Common myeloid progenitor, CD34-positive (primary cell): ENCODE results near the gene OSBP2.
"Not testable (repeated sequence)": the region's sequence is repeated elsewhere in the genome, so short reads cannot be mapped to it uniquely, and the experiment has no call there.

Source experiments
- CTCF ChIA-PET: fragments of 350-600 bp; sonication (Branson Sonifier 250); formaldehyde crosslinking; loops from one replicate; lab custom pipeline; 2021; ENCODE audit warnings: antibody characterized with exemption; lab: Charles Lee
- POLR2A ChIA-PET: fragments of 350-600 bp; sonication (Branson Sonifier 250); formaldehyde crosslinking; loops from one replicate; lab custom pipeline; 2021; ENCODE audit warnings: antibody characterized with exemption; lab: Charles Lee
- DNase-seq, 3 donors: peaks; one replicate each; pipeline versions ENCODE4 v3.0.0 to v3.0.0-alpha.2; 2013
- H3K27ac ChIP-seq, 2 experiments: 1 replicate in 1 of 2; 2 replicates in 1 of 2; pipeline ENCODE4 v1.7.0; 2013; ENCODE audit warnings: inconsistent platforms in 2 of 2, low read length in 2 of 2, mild to moderate bottlenecking in 2 of 2, low read depth in 1 of 2, moderate library complexity in 1 of 2; ENCODE audit not compliant: severe bottlenecking in 2 of 2, insufficient read depth in 1 of 2, poor library complexity in 1 of 2
- H3K27me3 ChIP-seq, 5 experiments: replicated peaks in 2 of 5; 1 replicate in 3 of 5; 2 replicates in 2 of 5; pipeline versions ENCODE4 v1.6.1 to v1.7.0; 2013; ENCODE audit warnings: low read length in 4 of 5, mild to moderate bottlenecking in 2 of 5, moderate library complexity in 2 of 5, inconsistent platforms in 1 of 5; ENCODE audit not compliant: insufficient read depth in 5 of 5, control insufficient read depth in 4 of 5
- H3K36me3 ChIP-seq, 4 experiments: 1 replicate in 2 of 4; 2 replicates in 2 of 4; pipeline versions ENCODE4 v1.6.1 to v1.7.0; 2013; ENCODE audit warnings: low read length in 3 of 4, control low read depth in 1 of 4, mild to moderate bottlenecking in 1 of 4; ENCODE audit not compliant: control insufficient read depth in 4 of 4, insufficient read depth in 4 of 4
- H3K4me1 ChIP-seq, 4 experiments: 1 replicate in 3 of 4; 2 replicates in 1 of 4; pipeline versions ENCODE4 v1.6.1 to v1.7.1; 2013; ENCODE audit warnings: low read length in 3 of 4, mild to moderate bottlenecking in 3 of 4, control low read depth in 1 of 4, inconsistent platforms in 1 of 4, moderate library complexity in 1 of 4; ENCODE audit not compliant: control insufficient read depth in 4 of 4, insufficient read depth in 4 of 4; ENCODE audit errors: control extremely low read depth in 1 of 4
- H3K4me3 ChIP-seq, 7 experiments: 1 replicate in 4 of 7; 2 replicates in 3 of 7; pipeline versions ENCODE4 v1.5.1 to v1.7.0; 2013; ENCODE audit warnings: mild to moderate bottlenecking in 7 of 7, low read length in 6 of 7, moderate library complexity in 6 of 7, inconsistent platforms in 2 of 7, low read depth in 2 of 7, control low read depth in 1 of 7; ENCODE audit not compliant: insufficient read depth in 4 of 7, control insufficient read depth in 1 of 7; ENCODE audit errors: extremely low read depth in 1 of 7
- H3K9me3 ChIP-seq, 5 experiments: 1 replicate in 4 of 5; 2 replicates in 1 of 5; pipeline versions ENCODE4 v1.6.1 to v1.7.1; 2013; ENCODE audit warnings: low read length in 4 of 5, mild to moderate bottlenecking in 2 of 5, inconsistent platforms in 1 of 5, low read depth in 1 of 5, moderate library complexity in 1 of 5; ENCODE audit not compliant: control insufficient read depth in 4 of 5, insufficient read depth in 2 of 5; ENCODE audit errors: control extremely low read depth in 1 of 5
- WGBS: methylation state at CpG from one replicate; pipeline ENCODE4 v1.1.5; 2013; ENCODE audit not compliant: insufficient coverage; 5-methylcytosine and 5-hydroxymethylcytosine counted together

Gene OSBP2

DNA sequence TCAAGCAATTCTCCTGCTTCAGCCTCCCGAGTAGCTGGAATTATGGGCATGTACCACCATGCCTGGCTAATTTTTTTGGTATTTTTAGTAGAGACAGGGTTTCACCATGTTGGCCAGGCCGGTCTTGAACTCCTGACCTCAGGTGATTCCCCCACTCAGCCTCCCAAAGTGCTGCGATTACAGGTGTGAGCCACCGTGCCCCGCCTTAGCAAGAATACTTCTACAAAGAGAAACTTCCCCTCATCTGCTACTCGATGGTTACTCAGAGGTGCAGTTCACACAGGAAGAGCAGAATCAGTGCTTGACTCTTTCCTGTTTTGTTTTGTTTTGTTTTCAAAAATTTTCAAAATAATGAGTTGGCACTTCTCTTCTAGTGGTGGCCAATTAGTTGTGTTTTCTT lies 15.3 kb downstream of the OSBP2 start:
- H3K4me3 ChIP-seq, H3K27me3 ChIP-seq, H3K27ac ChIP-seq, H3K36me3 ChIP-seq, CTCF ChIA-PET, H3K4me1 ChIP-seq, DNase-seq, H3K9me3 ChIP-seq: not testable (repeated sequence)
- WGBS: 100% methylated on average over 2 of the region's 6 CpGs
- POLR2A ChIA-PET: interaction anchor here (0.6 kb wide), 1 partner anchor 234 kb away, joined by 6 read pairs; no protein-coding TSS in a partner anchor

GRCh38 chr22:30712094-30712493 lies 17.4 kb downstream of the OSBP2 start:
- Histone ChIP-seq H3K4me3 (no peak overlapping the region), H3K36me3 (no peaks in the 10 kb centered on the region), H3K9me3 (no peaks in the 10 kb centered on the region), H3K4me1 (no peaks in the 10 kb centered on the region), H3K27me3 (no peaks in the 10 kb centered on the region), H3K27ac (no peak overlapping the region)
- POLR2A ChIA-PET: interaction anchor here (0.5 to 0.6 kb wide), 3 partner anchors 84 to 474 kb away, joined by 3 to 8 read pairs (median 5); partner anchors contain the start of gene PES1
- DNase-seq: no peak
- CTCF ChIA-PET: no interaction called here
- 100% methylated on average over 1 of the region's 1 CpG for WGBS

DNA sequence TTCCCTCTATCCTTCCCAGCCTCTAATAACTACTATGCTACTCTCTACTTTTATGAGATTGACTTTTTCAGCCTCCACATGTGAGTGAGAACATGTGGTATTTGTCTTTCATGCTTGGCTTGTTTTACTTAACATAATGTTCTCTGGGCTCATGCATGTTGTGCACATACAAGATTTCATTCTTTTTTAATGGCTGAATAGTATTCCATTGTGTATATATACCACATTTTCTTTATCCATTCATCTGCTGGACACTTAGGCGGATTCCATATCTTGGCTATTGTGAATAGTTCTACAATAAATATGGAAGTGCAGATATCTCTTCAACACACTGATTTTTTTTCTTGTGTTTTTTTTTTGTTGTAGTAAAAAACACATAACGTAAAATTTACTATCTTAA lies 19.4 kb downstream of the OSBP2 start:
- no peaks in the 10 kb centered on the region for H3K36me3 ChIP-seq
- H3K27me3 ChIP-seq: no peaks in the 10 kb centered on the region
- H3K4me3 ChIP-seq: no peak overlapping the region
- no peaks in the 10 kb centered on the region for H3K9me3 ChIP-seq
- ChIA-PET CTCF (no interaction called here), POLR2A (no interaction called here)
- H3K27ac ChIP-seq: no peak overlapping the region
- no peak for DNase-seq
- H3K4me1 ChIP-seq: no peaks in the 10 kb centered on the region
- WGBS: no CpG with 5 or more reads among the region's 2 CpGs

GRCh38 chr22:30717331-30717921 lies 22.8 kb downstream of the OSBP2 start:
- WGBS: 79% methylated on average over 4 of the region's 4 CpGs
- POLR2A ChIA-PET: no interaction called here

GRCh38 chr22:30717952-30718351 lies 23.3 kb downstream of the OSBP2 start:
- ChIA-PET CTCF (no interaction called here), POLR2A (no interaction called here)
- Histone ChIP-seq H3K36me3 (no peaks in the 10 kb centered on the region), H3K4me1 (no peaks in the 10 kb centered on the region), H3K9me3 (no peaks in the 10 kb centered on the region), H3K27me3 (no peaks in the 10 kb centered on the region), H3K4me3 (no peak overlapping the region), H3K27ac (no peak overlapping the region)
- DNase-seq: no peak
- whole genome bisulfite sequencing: 100% methylated on average over 1 of the region's 3 CpGs

More at GRCh38 chr22:30717331-30717921, 22.8 kb downstream of the OSBP2 start:
- no peak for DNase-seq
- Histone ChIP-seq H3K4me3 (no peak overlapping the region), H3K9me3 (no peaks in the 10 kb centered on the region), H3K27me3 (no peaks in the 10 kb centered on the region), H3K36me3 (no peaks in the 10 kb centered on the region), H3K4me1 (no peaks in the 10 kb centered on the region), H3K27ac (no peak overlapping the region)
- CTCF ChIA-PET: no interaction called here

DNA sequence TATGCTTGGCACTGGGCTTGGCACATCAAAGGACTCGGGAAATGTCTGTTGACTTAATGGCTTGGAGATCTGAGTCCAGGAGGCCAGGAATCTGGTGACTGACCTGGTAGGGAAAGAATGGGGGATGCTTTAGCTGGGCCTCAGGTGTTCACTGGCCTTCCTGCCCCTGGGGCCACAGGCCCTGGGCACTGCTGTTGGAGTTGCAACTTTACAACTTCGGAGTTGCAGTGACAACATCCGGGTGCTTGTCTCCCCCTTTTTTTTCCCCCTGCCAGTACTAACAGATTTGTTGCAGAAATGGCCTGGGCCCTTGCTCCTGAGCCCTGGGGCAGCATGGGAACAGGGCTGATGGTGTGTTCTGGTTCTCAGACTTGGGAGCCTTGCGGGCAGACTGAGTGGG lies 23.8 kb downstream of the OSBP2 start:
- no peaks in the 10 kb centered on the region for H3K4me1 ChIP-seq
- no peaks in the 10 kb centered on the region for H3K9me3 ChIP-seq
- no peaks in the 10 kb centered on the region for H3K27me3 ChIP-seq
- no peak for DNase-seq
- H3K36me3 ChIP-seq: no peaks in the 10 kb centered on the region
- POLR2A ChIA-PET: no interaction called here
- WGBS: 100% methylated on average over 1 of the region's 4 CpGs
- H3K4me3 ChIP-seq: no peak overlapping the region
- CTCF ChIA-PET: no interaction called here
- H3K27ac ChIP-seq: no peak overlapping the region

DNA sequence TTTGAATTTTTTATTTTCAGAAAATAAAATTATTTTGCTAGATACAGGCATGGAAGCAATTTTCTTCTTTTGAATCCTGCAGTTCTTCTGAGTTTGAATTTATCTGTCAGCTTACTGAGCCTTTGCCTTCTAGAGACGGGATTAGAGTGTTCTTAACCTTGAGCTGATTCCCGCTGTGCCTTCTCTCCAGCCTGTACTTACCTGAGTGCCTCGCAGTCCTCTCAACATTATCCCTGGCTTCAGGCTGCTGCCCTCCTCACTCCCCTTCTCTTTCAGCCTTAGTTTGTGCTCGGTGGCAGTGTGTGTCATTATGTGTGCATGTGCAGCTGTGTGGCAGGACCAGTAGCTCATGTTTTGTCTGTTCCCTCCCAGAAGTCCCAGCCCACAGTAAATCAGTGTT lies 24.3 kb downstream of the OSBP2 start:
- Histone ChIP-seq H3K4me3 (no peak overlapping the region), H3K36me3 (no peaks in the 10 kb centered on the region), H3K9me3 (no peaks in the 10 kb centered on the region), H3K27me3 (no peaks in the 10 kb centered on the region), H3K27ac (no peak overlapping the region), H3K4me1 (no peaks in the 10 kb centered on the region)
- 95% methylated on average over 3 of the region's 4 CpGs for WGBS
- DNase-seq: no peak
- POLR2A ChIA-PET: no interaction called here
- CTCF ChIA-PET: no interaction called here
